ENCODE measurements around the gene DCDC2. TPM values are rescaled to one million over a fixed set of nuclear protein-coding genes. Genes with fewer than 3 reads are reported as not detected.
"Not testable (repeated sequence)": the region's sequence is repeated elsewhere in the genome, so short reads cannot be mapped to it uniquely, and the experiment has no call there.

The DCDC2 gene
- total RNA-seq, 1 experiment from 2014 or later: 0.62 TPM

DNA sequence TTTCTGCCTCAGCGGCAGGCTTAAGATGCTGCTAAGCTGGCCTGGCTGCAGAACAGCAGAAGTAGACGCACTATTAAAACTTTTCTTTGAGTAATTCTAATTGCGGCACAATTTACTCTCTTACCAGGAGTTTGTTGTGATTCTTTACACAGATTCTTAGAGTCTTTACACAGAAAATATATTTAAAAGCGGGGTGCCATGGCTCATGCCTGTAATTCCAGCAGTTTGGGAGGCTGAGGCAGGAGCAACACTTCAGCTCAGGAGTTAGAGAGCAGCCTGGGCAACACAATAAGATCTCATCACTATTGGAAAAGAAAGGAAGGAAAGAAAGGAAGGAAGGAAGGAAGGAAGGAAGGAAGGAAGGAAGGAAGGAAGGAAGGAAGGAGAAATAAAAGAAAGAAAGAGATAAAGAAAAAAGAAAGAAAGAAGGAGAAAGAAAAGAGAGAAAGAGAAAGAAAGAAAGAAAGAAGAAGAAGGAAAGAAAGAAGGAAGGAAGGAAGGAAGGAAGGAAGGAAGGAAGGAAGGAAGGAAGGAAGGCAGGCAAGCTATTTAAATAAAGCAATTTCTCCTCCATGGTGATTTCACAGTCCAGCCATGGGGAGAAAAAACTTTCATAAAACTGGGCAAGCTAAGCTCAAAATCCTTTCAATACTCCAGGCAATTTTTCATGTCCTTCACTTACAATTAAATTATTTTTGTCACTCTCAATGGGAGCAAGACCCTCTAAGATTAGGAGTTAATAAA is 23.8 kb upstream of the DCDC2 start:
- no peak for DNase-seq (ENCODE audit: low spot score)

DNA sequence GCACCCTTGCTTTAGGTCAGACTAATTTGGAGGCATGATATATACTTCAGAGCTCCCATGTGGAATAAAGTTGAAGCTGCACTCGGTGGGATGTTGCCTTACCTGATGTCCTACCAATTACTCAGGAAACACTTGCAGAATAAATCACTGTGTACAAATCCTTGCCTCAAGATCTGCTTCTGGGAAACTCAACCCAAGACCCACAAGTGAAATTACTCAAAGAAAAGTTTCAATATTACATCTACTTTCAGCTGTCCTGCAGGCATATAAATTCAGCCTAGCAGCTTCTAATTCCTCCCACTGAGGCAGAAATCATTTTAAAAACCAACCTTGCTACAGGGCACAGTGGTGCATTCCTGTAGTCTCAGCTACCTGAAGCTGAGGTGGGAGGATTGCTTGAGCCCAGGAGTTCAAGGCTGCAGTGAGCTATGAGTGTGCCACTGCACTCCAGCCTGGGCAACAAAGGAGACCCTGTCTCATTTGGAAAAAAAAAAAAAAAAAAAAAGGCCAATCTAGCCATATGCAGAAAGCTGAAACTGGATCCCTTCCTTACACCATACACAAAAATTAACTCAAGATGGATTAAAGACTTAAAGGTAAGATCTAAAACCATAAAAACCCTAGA is 20.7 kb upstream of the DCDC2 start:
- no peak for DNase-seq (ENCODE audit: low spot score)

DNA sequence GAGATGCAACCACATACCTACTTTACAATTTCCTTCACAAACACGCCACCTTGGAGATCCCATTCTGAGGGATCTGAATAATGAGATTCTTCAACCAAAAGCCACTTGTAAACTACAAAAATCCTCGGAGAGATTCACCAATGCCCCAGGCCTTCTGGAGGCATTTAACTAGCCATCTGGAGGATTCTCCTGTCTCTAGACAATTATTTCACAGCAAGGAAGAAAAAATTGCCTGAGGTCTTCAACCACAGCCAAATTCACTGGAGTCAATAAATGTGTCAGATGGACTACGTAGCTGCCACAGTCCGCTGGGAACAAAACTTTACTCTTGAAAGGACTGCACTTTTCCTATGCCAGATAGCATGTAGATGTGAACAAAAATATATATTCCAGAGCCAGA is 19.0 kb upstream of the DCDC2 start:
- DNase-seq (ENCODE audit: low spot score): no peak

GRCh38 chr6:24374612-24375011 is 16.8 kb upstream of the DCDC2 start:
- DNase-seq (ENCODE audit: low spot score): no peak

- DNase-seq (ENCODE audit: low spot score): not testable (repeated sequence)
These were observed 7.3 kb upstream of the DCDC2 start for GRCh38 chr6:24365103-24365633.

- DNase-seq (ENCODE audit: low spot score): not testable (repeated sequence)
These were observed 4.5 kb upstream of the DCDC2 start for GRCh38 chr6:24362363-24362762.

DNA sequence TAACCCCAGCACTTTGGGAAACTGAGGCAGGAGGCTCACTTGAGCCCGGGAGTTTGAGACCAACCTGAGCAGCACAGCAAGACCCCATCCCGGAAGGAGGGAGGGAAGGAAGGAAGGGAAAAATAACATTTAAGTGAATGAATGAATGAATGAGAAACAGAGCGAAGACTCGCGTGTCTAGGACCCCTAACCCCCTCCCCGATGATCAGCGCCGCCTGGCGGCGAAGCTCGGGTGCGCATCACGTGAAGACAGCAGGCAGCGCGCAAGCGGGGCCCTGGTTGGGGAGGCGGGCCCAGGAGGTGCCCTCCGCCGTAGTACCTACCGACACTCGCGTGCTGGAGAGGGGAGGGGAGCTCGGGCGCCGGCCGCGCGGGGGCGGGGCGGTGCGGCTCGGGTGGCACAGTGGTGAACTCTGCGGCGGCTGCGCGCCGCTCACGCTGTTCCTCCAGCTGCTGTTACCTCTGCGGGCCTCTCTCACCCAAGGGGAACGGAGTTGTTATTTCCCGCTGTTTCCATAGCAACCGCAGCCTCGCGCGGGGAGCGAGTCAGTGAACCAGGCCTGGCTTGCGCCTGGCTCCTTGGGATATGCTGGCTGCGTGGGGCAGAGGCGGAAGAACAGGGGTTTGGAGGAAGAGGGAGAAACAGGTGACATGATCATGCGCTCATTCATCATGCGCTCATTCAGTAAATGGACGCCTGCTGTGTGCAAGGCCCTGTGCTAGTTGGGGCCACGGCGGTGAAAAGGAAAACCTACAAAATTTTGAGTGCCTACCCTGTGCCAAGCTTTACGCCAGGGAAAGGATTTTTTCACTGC is 2.0 kb upstream of the DCDC2 start:
- DNase-seq (ENCODE audit: low spot score): peak; percentile 75

DNA sequence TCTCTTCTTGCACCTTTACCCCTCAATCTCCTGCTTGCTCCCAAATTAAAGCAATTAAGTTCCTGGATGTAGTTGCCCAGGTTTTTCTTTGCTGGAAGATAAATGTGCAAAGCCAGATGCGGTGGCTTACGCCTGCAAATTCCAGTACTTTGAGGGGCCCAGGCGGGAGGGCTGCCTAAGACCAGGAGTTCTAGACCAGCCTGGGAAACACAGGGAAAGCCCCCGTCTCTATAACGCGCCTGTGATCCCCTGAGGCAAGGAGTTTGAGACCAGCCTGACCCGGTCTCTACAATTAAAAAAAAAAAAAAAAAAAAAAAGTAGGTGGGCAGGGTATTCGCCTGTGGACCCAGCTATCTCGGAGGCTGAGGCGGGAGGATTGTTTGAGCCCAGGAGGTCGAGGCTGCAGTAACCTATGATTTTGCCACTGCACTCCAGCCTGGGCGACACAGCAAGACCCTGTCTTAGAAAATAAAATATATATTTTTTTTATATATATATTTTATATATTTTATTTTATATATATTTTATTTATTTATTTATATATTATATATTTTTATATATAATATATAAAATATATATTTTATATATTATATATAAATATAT is 461 bp upstream of the DCDC2 start:
- no peak for DNase-seq (ENCODE audit: low spot score)

- no peak for DNase-seq (ENCODE audit: low spot score)
These were observed 1.4 kb downstream of the DCDC2 start for GRCh38 chr6:24356310-24356973.

DNA sequence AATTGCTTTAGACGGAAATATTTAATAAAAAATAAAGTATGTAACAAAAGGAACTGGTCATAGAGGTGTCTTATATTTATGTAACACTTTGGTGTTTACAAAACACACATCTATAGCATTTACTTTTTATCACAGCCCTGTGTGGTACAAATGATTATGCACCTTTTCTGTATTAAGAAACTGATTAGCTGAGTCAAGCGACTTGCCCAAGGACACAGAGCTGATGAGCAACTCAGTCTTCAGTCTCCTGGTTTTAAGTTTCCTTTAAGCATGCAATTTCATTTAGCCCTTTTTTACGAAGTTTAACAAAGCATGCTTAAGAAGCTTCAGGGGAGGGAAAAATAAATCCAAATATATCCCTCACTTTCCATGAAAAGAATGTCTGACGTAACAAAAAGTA is 2.5 kb downstream of the DCDC2 start:
- no peak for DNase-seq (ENCODE audit: low spot score)

- DNase-seq (ENCODE audit: low spot score): no peak
These were observed 4.0 kb downstream of the DCDC2 start for GRCh38 chr6:24353861-24354260.

- no peak for DNase-seq (ENCODE audit: low spot score)
These were observed 5.4 kb downstream of the DCDC2 start for GRCh38 chr6:24352434-24352833.

DNA sequence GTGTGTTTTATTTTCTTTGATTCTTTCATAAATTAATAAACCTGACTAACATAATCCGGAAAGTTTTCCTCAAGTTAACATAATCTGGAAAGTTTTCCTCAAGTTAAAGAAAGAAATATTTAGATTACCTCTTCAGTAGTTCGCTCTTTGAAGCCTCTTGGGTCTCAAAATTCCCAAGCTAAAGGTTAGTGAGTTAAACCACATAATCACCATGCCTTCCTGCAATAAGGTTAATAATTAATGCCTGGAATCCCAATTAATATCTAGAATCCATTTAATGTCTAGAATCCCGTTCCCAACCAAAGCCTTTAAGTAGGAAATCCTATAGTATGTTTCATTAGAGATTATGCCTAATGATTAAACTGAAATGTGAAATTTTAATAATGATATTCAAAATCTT is 12.9 kb downstream of the DCDC2 start:
- DNase-seq (ENCODE audit: low spot score): no peak

DNA sequence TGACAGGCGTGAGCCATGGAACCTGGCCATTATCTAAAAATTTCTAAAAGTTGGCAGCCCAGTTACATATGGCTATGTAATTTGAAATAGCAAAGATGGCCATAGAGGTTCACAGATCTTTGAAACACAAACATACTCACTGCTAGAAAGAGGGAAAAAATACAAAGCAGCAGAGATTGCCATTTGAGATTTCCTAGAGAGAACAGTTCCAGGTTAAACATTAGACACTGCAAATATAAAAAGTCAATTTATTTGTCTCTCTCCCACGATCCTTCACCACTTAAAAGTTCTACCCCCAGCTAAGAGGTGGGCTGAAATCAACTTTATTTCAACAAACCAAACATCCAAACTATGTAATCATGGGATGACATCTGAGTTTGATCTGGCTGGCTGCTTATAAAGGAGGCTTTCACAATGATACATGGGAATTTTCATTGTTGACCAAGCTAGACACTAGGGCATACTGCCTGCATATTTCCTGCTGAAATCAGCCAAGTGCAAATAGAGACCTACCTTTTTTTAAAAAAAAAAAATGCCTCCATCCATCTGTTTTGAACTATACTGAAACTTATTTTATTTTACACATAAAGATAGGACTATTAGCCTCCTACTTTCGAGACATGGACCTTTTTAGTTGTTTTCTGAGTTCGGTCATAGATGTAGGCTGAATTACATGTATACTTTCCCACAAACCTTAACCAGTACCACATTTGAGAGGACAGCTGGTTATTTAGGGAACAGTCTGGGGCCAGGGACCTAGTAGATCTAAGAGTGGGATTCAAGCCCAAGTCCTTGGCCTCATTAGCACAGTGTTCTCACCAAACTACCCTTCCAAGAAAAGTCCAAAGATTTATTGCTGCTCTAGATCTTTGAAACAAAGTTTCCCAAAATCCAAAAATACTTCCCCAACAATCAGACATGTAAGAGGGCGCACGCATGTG is 16.6 kb downstream of the DCDC2 start:
- DNase-seq (ENCODE audit: low spot score): no peak

DNA sequence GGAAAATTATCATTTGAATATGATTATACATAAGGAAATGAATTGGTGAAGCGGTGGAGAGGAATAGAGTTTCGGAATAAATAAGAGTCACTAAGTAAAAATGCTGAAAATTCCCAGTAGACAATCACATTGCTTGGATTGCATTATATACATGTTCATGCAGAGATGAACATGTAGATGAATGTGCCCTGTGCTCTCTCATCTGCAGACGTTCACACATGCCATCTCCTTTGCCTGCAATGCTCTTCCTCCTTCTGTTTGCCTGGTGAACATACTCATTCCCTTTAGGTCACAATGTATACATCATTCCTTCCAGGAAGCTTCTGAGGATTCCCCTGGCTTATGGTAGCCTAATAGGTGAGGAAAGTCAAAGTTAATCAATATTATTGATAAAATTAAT is 17.9 kb downstream of the DCDC2 start:
- DNase-seq (ENCODE audit: low spot score): no peak

- no peak for DNase-seq (ENCODE audit: low spot score)
These were observed 23.6 kb downstream of the DCDC2 start for GRCh38 chr6:24334285-24334684.

DNA sequence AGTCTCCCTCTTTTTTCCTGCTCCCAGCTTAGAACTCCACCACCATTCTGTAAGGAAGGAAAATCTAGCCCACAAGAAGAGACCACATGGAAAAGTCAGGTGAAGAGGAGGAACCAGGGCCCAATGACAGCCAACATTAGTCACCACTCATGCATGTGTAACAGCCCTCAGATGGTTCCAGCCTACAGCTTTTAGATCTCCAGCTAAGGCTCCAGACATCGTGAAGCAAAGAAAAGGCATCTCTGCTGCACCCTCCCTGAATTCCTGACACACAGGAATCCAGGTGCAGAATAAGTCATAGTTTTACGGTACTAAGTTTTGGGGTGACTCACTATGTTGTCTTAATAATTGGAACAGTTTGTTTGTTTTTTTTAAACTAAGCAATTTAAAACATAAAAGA is 25.5 kb downstream of the DCDC2 start:
- DNase-seq (ENCODE audit: low spot score): peak; percentile 88

DNA sequence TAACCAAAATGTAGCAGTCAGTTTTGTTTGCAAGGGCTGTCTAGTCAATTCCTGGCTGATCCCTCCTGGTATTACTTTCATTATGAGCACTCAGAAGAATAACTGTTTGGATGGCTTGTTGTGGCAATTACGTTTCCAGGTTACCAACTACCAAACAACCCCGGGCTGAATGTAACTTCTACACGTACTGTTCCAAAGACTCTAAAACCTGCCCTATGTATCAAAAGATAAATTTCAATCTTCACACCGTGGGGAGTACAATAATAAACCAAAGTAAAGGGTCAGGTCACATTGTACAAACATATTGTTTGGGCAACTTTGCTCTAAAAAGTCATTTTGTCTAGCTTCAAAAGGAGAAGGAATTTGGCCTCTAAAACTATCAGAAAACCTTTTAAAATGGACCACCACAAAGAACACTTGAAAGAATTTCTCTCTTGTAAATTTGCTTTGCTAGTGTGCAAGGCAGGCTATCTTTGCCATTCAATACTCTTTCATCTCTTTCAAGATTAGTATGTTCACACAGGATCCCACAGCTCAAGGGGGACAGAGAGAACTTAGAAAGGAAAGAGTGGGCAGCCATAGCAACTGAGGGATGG is 27.6 kb downstream of the DCDC2 start:
- DNase-seq (ENCODE audit: low spot score): no peak

DNA sequence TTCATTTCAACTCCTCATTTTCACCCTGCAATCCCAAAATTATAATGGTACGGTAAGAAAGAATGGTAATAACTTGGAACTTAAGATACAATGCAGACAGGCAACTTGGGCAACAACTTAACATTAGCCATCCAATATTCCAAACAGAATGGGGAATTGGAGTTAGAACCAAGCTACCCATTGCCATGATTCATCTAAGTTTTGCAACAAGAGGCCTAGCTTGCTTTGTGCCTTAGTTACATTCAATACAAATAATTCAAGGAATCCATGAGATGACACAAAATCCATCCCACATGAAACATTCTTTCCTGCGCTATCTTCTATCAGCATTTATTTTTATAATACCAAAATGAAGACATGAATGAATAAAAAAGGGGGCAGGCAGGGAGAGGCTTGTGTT is 28.4 kb downstream of the DCDC2 start:
- no peak for DNase-seq (ENCODE audit: low spot score)

- no peak for DNase-seq (ENCODE audit: low spot score)
These were observed 28.8 kb downstream of the DCDC2 start for GRCh38 chr6:24329022-24329421.

All from A172 (cell line).